ENCODE measurements around the gene NUB1. TPM values are rescaled to one million over a fixed set of nuclear protein-coding genes. Genes with fewer than 3 reads are reported as not detected.

The NUB1 gene
- total RNA-seq, 1 donor from 2014 or later: 61.1 TPM

DNA sequence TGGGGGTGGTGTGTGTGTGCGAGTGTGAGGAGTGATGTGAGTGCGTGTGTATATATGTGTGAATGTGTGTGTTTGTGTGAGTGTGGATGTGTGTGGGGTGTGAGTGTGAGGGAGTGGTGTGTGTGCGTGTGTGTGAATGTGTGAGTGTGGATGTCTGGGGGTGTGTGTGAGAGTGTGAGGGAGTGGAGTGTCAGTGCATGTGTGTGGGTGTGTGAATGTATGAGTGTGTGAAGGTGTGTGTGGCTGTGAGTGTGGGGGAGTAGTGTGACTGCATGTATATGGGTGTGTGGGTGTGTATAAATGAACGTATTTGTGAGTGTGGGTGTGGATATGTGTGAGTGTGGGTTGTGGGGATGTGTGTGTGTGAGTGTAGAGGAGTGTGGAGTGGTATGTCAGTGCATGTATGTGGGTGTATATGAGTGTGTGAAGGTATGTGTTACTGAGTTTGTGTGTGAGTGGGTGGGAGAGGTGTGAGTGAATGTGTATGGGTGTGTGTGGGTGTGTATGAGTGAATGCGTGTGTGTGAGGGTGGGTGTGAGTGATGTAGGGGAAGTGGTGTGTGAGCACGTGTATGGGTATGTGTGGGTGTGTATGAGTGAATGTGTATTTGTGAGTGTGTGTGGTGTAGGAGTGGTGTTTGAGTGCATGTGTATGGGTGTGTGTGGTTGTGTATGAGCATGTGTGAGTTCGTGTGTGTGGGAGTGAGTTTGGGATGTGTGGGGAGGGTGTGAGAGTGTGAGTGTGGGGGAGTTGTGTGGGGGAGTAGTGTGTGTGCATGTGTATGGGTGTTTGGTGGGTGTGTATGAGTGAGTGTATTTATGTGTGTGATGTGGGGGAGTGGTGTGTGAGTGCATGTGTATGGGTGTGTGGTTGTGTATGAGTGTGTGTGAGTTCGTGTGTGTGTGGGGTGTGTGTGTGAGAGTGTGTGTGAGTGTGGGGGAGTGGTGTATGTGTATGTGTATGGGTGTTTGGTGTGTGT lies 28.5 kb upstream of the NUB1 start:
- DNase-seq (ENCODE audit: low spot score in 2 of 2) (no peak), FAIRE-seq (no peak)

DNA sequence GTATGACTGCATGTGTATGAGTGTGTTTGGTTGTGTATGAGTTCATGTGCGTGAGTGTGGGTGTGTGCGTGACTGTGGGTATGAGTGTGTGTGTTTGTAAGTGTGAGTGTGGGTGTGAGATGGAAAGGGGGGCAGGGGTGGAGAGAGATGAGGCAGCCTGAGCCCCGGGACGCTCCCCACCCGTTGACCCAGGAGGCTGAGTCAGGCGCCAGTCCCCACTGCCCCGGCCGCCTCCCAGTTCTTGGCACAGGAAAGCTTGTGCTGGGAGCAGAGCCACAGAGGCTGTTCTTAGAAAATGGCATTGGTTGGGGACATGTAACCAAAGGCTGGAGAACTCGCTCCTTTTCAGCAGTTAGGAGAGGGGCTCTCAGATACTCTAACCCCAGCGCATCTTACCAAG lies 27.8 kb upstream of the NUB1 start:
- FAIRE-seq (no peak), DNase-seq (ENCODE audit: low spot score in 2 of 2) (peak in 1 of 2 donors; percentile 36)

DNA sequence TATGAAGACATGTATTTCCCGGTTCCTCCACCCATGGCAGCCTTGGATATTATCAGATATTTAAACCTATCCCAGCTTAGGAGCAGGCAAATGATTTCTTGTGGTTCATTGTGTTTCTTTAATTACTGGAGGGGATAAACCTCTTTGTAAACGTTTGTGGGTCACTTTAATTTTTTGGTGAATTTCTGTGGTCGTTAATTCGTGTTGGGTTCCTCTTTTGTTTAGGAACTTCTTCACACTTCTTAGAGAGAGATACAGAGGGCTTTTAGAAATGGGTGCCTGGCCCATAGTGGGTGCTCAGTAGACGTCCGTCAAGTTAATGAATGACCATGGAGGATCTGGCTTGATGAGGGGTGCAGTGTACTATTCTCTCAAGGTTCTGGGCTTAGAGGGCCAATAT lies 27.2 kb upstream of the NUB1 start:
- FAIRE-seq (no peak), DNase-seq (ENCODE audit: low spot score in 2 of 2) (no peak)

DNA sequence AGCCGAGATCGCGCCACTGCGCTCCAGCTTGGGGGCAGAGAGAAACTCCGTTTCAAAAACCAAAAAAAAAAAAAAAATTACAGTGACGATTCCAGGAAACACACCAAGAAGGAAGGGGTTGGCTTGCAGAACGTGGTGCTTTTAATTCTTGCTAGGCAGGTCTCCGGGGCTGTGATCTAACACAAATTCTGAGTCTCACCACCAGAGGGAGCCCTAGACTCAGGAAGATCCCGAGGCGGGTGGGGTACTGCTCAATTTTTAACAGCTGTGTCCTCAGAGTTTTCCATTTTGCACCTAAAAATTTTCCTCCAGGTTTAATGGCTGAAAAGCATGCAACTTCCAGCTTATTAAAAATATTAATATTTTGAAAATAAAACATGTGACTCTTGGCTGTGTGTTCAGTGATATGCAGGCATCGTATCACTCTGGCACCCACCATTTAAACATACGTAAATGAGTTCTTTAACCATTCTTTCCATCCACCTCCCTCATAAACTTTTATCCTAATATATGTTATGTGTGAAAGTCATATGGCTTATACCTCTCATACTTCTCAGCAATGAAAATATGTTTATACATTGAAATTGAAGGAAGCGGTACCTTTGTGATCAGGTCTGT lies 26.5 kb upstream of the NUB1 start:
- FAIRE-seq (no peak), DNase-seq (ENCODE audit: low spot score in 2 of 2) (peak; percentile 59 to 70)

DNA sequence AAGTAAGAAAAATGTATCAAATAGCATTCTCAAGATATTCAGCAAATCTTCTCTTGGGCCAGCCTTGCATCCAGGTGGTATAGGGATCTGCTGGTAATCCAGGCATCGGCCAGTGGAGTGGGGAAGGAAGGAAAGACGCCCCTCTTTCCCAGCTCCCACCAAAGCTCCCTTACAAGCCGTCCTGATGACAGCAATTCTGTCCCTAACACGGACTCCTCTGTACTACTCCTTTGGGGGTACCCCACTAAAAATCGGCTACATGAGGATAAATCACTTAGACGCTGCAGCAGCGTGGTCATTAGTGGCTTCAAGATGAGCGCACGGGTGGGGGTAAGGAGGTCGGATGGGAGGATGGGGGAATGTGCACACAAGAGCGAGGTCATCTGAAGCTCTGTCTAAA lies 24.7 kb upstream of the NUB1 start:
- no peak for DNase-seq (ENCODE audit: low spot score in 2 of 2)
- FAIRE-seq: no peak

DNA sequence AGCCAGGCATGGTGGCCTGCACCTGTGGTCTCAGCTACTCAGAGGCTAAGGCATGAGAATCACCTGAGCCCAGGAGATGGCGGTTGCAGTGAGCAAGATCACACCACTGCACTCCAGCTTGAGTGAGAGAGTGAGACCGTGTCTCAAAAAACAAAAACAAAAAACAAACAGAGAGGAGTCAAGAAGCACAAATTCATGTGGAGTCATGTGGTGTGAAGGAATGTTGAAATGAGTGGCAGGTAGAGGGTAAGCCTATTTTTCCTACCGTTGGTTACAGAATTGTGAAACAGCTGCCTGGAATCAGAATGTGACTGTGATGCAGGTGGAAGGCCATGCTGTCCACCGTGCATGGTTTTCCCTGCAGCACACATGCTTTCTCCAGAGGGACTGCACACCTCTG lies 23.7 kb upstream of the NUB1 start:
- FAIRE-seq: no peak

DNA sequence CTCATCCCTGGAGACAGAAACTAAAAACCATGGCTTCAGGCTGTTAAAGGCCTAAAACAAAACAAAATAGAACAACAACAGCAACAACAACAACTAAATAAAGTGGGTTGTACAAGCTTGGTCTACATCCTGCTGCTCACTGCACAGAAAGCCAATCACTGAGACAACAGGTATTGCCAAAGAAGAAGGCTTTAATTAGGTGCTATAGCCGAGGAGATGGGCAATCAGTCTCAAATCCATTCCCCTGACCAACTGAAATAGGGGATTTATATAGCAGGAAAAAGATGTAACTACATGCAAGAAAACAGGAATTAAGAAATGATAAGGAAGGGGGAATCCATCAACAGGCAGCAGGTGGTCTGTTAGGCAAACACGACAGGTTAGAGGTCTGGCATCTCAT lies 22.4 kb upstream of the NUB1 start:
- DNase-seq (ENCODE audit: low spot score in 2 of 2) (no peak), FAIRE-seq (no peak)

More for the DNA sequence above, 23.7 kb upstream of the NUB1 start:
- DNase-seq (ENCODE audit: low spot score in 2 of 2): no peak

DNA sequence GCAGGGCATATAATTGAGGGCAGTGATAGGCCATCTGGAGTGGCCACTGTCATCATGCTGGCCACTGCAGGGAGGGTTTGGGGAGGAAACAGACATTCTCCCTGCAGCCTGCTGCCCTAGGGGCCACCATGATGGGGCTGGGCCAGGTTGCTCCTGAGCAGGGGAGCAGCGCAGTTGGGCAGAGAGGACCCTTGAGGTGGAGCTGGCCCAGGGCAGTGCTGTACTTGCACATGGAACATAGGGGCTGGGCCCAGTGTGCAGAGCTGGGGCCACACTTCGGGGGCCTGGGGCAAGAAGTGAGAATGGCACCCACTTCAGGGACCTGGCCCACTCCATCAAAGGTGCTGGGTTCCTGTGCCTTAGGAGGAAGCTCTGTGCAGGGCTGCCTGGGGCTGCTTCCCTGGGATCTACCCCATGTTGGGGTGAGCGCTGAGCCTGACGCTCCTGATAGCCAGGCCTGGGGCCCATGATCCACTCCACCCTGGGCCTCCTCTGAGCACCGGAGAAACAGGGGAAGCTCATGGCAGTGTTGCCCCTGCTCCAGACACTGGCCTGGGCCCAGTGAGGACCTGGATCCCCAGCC lies 21.3 kb upstream of the NUB1 start:
- FAIRE-seq (no peak), DNase-seq (ENCODE audit: low spot score in 2 of 2) (no peak)

DNA sequence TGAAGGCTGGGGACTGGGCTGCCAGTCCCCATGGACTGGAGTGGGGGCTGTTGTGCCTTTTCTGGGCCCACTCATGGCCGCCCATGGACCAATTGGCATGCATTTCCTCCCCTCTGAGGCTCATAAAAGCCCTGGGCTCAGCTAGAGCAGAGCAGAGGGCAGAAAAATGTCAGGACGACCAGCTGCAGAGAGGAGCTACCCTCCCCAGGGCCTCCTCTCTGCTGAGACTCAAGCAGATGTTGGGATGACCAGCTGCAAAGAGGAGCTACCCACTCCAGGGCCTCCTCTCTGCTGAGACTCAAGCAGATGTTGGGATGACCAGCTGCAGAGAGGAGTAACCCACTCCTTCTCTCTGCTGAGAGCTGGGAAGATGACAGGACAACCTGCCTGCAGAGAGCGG lies 20.3 kb upstream of the NUB1 start:
- no peak for DNase-seq (ENCODE audit: low spot score in 2 of 2)
- FAIRE-seq: no peak

DNA sequence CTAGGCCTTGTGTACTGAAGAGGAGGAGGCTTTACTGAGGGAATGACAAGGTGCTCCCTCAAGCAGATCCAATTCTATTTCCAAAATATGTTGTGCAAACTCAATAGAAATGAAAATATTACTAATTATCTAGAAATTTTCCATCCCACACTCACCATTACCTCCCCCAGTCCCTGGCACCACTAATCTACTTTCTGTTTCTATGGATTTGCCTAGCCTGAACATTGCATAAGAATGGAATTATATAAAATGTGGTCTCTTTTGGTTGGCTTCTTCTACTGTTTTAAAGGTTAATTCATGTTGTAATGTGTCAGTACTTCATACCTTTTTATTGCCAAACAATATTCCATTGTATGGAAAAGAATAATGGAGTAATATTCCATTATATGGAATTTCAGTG lies 18.7 kb upstream of the NUB1 start:
- DNase-seq (ENCODE audit: low spot score in 2 of 2) (no peak), FAIRE-seq (no peak)

DNA sequence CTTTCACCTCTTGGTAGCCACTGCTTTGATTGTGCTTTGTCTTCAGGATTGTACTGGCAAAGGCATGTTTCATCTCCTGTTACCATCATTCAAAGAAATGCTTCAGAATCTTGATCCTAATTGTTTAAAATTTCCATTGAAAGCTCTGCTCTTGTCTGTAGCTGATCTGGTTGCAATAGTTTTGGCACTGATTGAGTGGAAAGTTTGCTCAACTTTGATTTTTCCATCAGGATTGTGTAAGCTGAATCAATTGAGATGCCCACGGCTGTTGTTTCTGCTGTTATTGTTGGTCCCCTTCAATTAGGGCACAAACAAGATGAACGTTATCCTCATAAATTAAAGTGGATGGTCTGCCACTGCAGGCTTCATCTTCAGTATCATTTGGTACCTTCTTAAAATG lies 14.6 kb upstream of the NUB1 start:
- FAIRE-seq: no peak
- DNase-seq (ENCODE audit: low spot score in 2 of 2): no peak

DNA sequence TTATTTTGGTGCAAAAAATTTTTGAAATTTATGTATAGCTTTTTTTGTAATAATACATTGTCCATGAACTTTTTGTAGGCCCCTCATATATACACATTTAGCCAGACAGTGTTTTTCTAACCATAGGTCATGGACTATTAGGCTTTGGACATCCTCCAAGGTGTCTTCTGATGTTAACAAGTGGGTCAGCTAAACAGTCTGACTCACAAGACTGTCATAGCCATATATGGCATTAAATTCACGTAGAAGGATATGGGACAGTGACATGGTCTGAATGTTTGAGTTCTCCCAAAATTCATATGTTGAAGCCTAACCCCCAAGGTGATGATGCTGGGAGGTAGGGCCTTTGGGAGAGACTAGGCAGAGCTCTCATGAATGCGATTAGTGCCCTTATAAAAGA lies 14.0 kb upstream of the NUB1 start:
- no peak for FAIRE-seq
- no peak for DNase-seq (ENCODE audit: low spot score in 2 of 2)

DNA sequence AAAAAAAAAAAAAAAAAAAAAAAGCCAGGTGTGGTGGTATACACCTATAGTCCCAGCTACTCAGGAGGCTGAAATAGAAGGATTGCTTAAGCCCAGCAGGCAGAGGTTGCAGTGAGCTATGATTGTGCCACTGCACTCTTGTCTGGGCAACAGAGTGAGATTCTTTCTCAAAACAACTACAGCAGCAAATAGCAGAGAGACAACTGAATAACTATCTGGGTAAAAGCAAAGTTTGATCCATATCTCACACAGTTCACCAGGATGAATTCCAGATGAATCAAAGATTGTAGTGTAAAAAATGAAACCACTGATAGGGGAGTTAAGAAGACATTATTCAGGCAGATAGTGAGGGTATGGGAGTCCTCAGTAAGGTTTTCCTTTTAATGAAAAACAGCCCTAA lies 11.4 kb upstream of the NUB1 start:
- FAIRE-seq (no peak), DNase-seq (ENCODE audit: low spot score in 2 of 2) (no peak)

DNA sequence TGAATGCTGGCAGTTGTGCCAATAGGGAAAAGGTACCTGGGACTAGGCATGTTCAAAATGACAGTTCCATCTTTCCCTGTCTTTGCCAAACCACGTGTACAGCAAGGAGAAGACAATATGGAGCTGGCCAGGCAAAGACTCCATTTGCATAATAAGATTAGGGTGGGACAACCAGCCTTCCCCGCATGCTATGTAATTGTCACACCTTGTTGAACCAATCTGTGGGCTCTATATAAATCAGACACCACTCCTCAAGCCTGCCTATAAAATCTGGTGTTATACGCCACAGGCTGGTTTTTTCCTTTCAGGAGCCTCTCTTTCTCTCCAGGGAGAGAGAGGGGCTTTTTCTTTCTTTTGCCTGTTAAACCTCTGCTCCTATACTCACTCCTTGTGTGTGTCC lies 11.0 kb upstream of the NUB1 start:
- DNase-seq (ENCODE audit: low spot score in 2 of 2): no peak

DNA sequence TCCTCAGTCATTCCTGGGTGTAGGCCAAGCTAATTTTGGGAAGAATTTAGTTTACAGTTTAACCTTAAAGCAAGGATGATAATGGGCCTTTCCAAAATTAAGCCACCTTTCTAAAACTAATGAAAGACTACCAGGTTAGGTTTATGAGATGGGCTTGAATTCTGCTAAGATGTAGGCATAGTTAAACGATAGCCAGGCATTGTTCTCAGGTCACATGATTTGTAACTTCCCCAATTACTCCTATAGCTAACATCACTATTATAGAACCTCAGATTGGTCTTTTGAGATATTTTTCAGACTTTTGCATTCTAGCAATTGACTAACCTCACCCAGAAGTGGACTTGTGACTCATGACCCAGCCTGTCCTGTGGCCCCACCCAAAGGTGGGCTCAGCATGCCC lies 7.0 kb upstream of the NUB1 start:
- no peak for DNase-seq (ENCODE audit: low spot score in 2 of 2)
- no peak for FAIRE-seq

More for the DNA sequence above, 11.0 kb upstream of the NUB1 start:
- FAIRE-seq: no peak

DNA sequence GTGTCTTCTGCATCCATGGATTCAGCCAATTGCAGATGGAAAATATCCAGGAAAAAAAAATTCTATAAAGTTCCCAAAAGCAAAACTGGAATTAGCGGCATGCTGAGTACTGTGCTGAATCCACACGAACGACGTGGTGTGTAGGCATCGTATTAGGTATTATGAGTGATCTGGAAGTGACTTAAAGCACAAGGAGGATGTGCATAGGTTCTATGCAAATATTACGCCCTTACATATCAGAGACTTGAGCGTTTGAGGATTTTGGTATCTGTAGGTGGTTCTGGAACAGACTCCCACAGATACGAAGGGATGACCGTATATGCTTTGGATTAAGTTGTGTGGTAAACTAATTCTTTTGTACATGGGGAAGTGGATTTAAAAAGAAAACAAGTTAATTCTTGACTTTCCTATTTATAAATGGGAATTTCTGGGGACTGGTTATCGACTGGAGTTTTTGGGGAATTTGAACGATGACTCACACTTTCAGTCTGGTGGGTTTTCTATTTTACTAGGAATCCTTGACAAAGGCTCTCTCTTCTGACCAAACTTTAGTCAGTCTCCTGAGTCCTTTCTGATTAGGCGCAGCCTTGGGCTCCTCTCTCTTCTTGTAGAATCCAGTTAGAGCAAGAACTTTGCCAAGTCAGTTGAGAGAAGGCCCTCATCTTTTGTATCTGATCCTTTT lies 5.4 kb upstream of the NUB1 start:
- no peak for DNase-seq (ENCODE audit: low spot score in 2 of 2)
- no peak for FAIRE-seq

DNA sequence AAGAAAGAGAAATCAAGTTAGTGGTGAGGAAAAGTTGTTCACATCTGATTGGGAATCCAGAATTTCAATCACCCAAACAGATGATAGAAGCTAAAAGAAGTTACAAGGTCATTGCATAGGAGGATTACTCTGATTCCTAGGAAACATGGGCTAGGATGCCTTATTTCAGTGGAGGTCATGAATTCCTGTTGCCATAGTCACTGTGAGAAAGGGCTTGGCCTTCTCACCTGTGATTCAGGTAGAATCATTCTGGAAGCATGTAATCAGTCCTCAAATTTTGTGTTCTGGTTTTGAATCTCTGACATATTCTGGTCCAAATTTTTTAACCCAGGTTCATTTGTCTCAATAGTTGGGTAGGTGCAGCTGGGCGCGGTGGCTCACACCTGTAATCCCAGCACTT lies 4.3 kb upstream of the NUB1 start:
- FAIRE-seq (no peak), DNase-seq (ENCODE audit: low spot score in 2 of 2) (no peak)

DNA sequence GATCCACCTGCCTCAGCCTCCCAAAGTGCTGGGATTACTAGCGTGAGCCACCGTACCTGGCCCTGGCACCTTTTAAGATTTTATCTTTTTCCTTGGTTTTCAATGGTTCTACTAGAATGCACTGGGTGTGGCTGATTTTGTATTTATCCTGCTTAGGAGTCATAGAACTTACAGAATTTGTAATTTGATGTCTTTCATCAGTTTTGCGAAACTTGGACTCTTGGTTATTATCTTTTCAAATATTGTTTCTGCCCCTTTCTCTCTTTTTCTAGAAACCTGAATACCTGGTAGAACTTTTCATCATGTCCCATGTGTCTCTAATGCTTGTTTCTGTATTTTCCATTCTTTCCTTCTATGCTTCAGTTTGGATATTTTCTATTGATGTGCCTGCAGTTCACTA lies 2.8 kb upstream of the NUB1 start:
- FAIRE-seq: no peak
- no peak for DNase-seq (ENCODE audit: low spot score in 2 of 2)

DNA sequence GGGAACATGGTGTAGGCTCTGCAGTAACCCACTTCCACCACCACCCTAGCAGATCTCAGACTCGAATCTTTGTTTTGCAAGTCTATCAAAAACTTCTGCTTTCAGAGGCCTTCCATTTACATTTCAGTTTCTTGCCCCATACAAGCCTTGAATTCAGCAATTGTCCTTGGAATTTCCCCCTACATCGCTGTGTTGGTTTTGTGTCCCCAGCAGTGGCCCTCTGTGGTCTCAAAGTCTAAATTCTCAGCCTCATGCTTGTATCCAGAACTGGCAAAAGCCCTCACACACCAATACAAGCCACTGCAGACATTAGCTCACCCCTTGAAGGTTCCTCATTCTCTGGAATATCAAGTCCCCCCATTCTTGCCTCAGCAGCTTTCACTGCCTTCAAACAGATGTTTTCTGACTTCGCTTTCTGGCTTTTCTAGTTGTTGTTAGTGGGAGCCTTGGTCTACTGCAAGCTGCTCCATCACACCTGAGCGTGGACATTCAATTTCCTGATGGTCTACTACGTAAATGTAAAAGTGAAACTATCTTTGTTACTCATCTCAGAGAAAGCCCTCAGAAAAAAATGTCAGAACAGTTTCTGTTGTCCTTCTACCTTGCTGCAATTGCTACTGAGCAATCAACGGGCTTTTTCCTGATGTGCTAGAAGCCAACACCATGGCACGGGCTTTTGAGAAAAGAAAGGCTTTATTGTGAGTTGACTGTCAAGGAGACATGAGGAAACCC lies 1.8 kb upstream of the NUB1 start:
- DNase-seq (ENCODE audit: low spot score in 2 of 2): no peak

DNA sequence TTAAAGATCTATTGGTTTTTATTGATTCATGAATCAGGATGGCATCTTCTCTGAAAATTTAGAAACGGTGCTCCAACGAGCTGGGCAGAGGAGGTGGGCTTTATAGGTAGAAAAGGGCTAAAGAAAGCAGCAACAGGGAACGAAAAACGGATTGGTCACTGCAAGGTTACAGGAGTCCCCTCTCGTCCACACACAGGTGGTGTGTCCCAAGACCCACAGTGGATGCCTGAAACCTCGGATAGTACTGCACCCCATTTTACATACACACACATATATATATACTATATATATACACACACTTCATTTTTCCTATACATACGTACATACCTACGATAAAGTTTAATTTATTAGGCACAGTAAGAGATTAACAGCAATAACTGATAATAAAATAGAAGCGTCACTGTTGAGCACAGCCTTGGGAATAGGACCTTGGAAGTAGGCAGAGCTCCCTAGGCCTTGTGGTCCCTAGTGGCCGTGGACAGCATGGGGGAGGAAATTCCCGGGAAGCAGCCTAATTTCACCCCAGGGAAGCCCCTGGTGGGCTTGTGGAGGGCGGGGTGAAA lies 737 bp upstream of the NUB1 start:
- DNase-seq (ENCODE audit: low spot score in 2 of 2) (no peak), FAIRE-seq (no peak)

More for the DNA sequence above, 1.8 kb upstream of the NUB1 start:
- no peak for FAIRE-seq

Data from frontal cortex (tissue), 4 donors.